HepG2 (cell line): Measurements from ENCODE around the gene SHC3. TPM values are rescaled to one million over a fixed set of nuclear protein-coding genes. Genes with fewer than 3 reads are reported as not detected.

Source experiments
- ATAC-seq: fragments of 200-7000 bp; cut with Tn5 transposase; 3 replicates; pipeline ENCODE4 v1.9.1; 2020; ENCODE audit warnings: mild to moderate bottlenecking, moderate library complexity
- BruUV-seq: library from RNA; stranded (reverse); fragments of 400-500 nt; replicated peaks from 2 replicates; lab custom pipeline; 2021; lab: Mats Ljungman, UMichigan
- CTCF ChIA-PET: fragments of 300-600 bp; formaldehyde crosslinking; extraction: SDS; loops from one replicate; lab custom pipeline; 2021; ENCODE audit warnings: low total read pairs, inconsistent platforms, low intra/inter-chr PET ratio; lab: Yijun Ruan, JAX
- POLR2A ChIA-PET: fragments of 350-600 bp; sonication (Branson Sonifier 250); formaldehyde crosslinking; loops from one replicate; lab custom pipeline; 2020; ENCODE audit warnings: antibody characterized with exemption, inconsistent platforms; lab: Yijun Ruan, JAX
- DNase-seq: peaks from one replicate; pipeline ENCODE4 v3.0.0-alpha.2; 2015; ENCODE audit warnings: low spot score
- FAIRE-seq: peaks from 3 replicates; lab custom pipeline; 2011; peaks lifted over from hg19 to GRCh38; lab: Jason Lieb, UNC
- H2AFZ ChIP-seq: one replicate; pipeline ENCODE4 v1.6.1; 2011; ENCODE audit warnings: low read length, inconsistent platforms
- H3K27ac ChIP-seq: fragments of 300-600 bp; 3 replicates; pipeline ENCODE4 v1.8.0; 2011; ENCODE audit warnings: mixed run types, mild to moderate bottlenecking, mixed read lengths, low read length, inconsistent platforms; ENCODE audit not compliant: insufficient read depth; ENCODE audit errors: extremely low read length
- H3K27me3 ChIP-seq, 2 experiments: fragments of 200-600 bp in 1 of 2; 2 replicates in 1 of 2; 3 replicates in 1 of 2; pipeline versions ENCODE4 v1.6.0 to v1.8.0; 2011; ENCODE audit warnings: low read length in 2 of 2, mild to moderate bottlenecking in 2 of 2, moderate library complexity in 2 of 2, inconsistent platforms in 1 of 2; ENCODE audit not compliant: insufficient read depth in 2 of 2, control insufficient read depth in 1 of 2
- H3K36me3 ChIP-seq, 2 experiments: fragments of 200-600 bp in 1 of 2; replicated peaks in 1 of 2; 2 replicates in 1 of 2; 3 replicates in 1 of 2; pipeline versions ENCODE4 v1.5.1 to v1.8.0; 2011; ENCODE audit warnings: low read length in 2 of 2, inconsistent platforms in 1 of 2; ENCODE audit not compliant: insufficient read depth in 2 of 2, control insufficient read depth in 1 of 2
- H3K4me1 ChIP-seq: 2 replicates; pipeline ENCODE4 v1.5.1; 2012; ENCODE audit warnings: low read length, inconsistent platforms; ENCODE audit not compliant: insufficient read depth
- H3K4me2 ChIP-seq: 2 replicates; pipeline ENCODE4 v1.6.0; 2011; ENCODE audit warnings: low read depth, low read length, inconsistent platforms
- H3K4me3 ChIP-seq, 3 experiments: fragments of 200-600 bp in 1 of 3; sonication (generic), shearing (Covaris generic) in 1 of 3; replicated peaks in 1 of 3; 2 replicates each; pipeline ENCODE4 v1.5.1; 2011 to 2016; ENCODE audit warnings: low read length in 3 of 3, inconsistent platforms in 2 of 3, low read depth in 2 of 3, mild to moderate bottlenecking in 2 of 3, control low read depth in 1 of 3, mixed read lengths in 1 of 3; ENCODE audit not compliant: insufficient read depth in 1 of 3
- H3K79me2 ChIP-seq: one replicate; pipeline ENCODE4 v1.6.1; 2011; ENCODE audit warnings: low read length, inconsistent platforms; ENCODE audit not compliant: insufficient read depth
- H3K9ac ChIP-seq: 2 replicates; pipeline ENCODE4 v1.6.0; 2011; ENCODE audit warnings: mild to moderate bottlenecking, low read depth, low read length, inconsistent platforms; ENCODE audit not compliant: insufficient read depth
- H3K9me3 ChIP-seq: 2 replicates; pipeline ENCODE4 v1.5.1; 2012; ENCODE audit warnings: mild to moderate bottlenecking, low read length
- H4K20me1 ChIP-seq: 2 replicates; pipeline ENCODE4 v1.6.0; 2011; ENCODE audit warnings: inconsistent platforms, mild to moderate bottlenecking, low read length, moderate library complexity; ENCODE audit not compliant: insufficient read depth
- AGO1 ChIP-seq: fragments of 200-400 bp; formaldehyde crosslinking; IDR thresholded peaks from 2 replicates; pipeline ENCODE4 v1.6.1; 2017; ENCODE audit warnings: mild to moderate bottlenecking, low read depth, low read length, moderate library complexity; ENCODE audit not compliant: poor library complexity, severe bottlenecking
- ARID5B ChIP-seq: IDR thresholded peaks from 2 replicates; pipeline ENCODE4 v1.4.0; 2020; ENCODE audit warnings: mild to moderate bottlenecking, missing genetic modification reagents
- DZIP1 ChIP-seq: sonication (generic); formaldehyde crosslinking; IDR thresholded peaks from 2 replicates; pipeline ENCODE4 v1.5.0; 2020; ENCODE audit warnings: mild to moderate bottlenecking, missing genetic modification reagents
- ELF4 ChIP-seq: sonication (generic); formaldehyde crosslinking; IDR thresholded peaks from 2 replicates; pipeline ENCODE4 v1.5.0; 2020; ENCODE audit warnings: missing genetic modification reagents, mild to moderate bottlenecking, moderate library complexity, borderline replicate concordance
- GMEB2 ChIP-seq: IDR thresholded peaks from 2 replicates; pipeline ENCODE4 v1.6.1; 2016; ENCODE audit warnings: missing biosample characterization, missing genetic modification reagents, low read depth
- IRF1 ChIP-seq: sonication (generic); formaldehyde crosslinking; IDR thresholded peaks from 2 replicates; pipeline ENCODE4 v1.4.0; 2020; ENCODE audit warnings: low read depth, mild to moderate bottlenecking, missing genetic modification reagents
- IRF9 ChIP-seq: sonication (generic); formaldehyde crosslinking; IDR thresholded peaks from 2 replicates; pipeline ENCODE4 v1.8.0; 2022; ENCODE audit warnings: missing genetic modification reagents, mild to moderate bottlenecking, borderline replicate concordance
- ISL2 ChIP-seq: sonication (generic); formaldehyde crosslinking; IDR thresholded peaks from 2 replicates; pipeline ENCODE4 v1.5.0; 2020; ENCODE audit warnings: missing genetic modification reagents
- MLXIP ChIP-seq: sonication (generic); formaldehyde crosslinking; IDR thresholded peaks from 2 replicates; pipeline ENCODE4 v1.9.0; 2021; ENCODE audit warnings: missing genetic modification reagents, borderline replicate concordance
- ZNF251 ChIP-seq: sonication (generic); formaldehyde crosslinking; IDR thresholded peaks from 2 replicates; pipeline ENCODE4 v1.9.0; 2021; ENCODE audit warnings: mild to moderate bottlenecking, missing genetic modification reagents
- ZNF331 ChIP-seq: sonication (generic); formaldehyde crosslinking; IDR thresholded peaks from 2 replicates; pipeline ENCODE4 v1.4.0; 2020; ENCODE audit warnings: missing genetic modification reagents
- WGBS: methylation state at CpG from one replicate; pipeline ENCODE4 v1.1.6; 2017; ENCODE audit warnings: low lambda C conversion rate; 5-methylcytosine and 5-hydroxymethylcytosine counted together
- in situ Hi-C: cut with HindIII; loops from 2 replicates; pipeline ENCODE4 v1.10.0; 2017; ENCODE audit warnings: low pct_unique_long_range_greater_than_20kb; ENCODE audit not compliant: extremely low pct_ligation_motif_present
- intact Hi-C: fragments of 100-400 bp; cut with micrococcal nuclease; formaldehyde crosslinking; loops from one replicate; pipeline ENCODE4 v1.10.0; 2022; ENCODE audit not compliant: unreplicated experiment
- polyA plus RNA-seq, 8 experiments: library from polyadenylated mRNA; depleted of rRNA in 3 of 8; stranded (reverse) in 7 of 8; unstranded in 1 of 8; fragments of >200 nt; fragmentation: Illumina TruSeq in 4 of 8; extraction: Trizol in 4 of 8; gene quantifications; 2 replicates each; pipeline versions ENCODE4 v1.2.1 to v1.2.3, GENCODE V29; 2011 to 2016; ENCODE audit warnings: low read depth in 4 of 8, missing spikeins in 1 of 8, mixed read lengths in 1 of 8; ENCODE audit not compliant: insufficient read depth in 1 of 8
- total RNA-seq, 5 experiments: library from RNA; depleted of rRNA; stranded (reverse); fragments of >200 nt; fragmentation: Illumina TruSeq; extraction: Trizol; gene quantifications; 2 replicates each; pipeline ENCODE4 v1.2.3, GENCODE V29; 2016; ENCODE audit warnings: low read depth in 1 of 5

SHC3 gene
- total and polyA plus RNA-seq, 2 of the 13 experiments (the other 11 are each of a cell fraction or from before 2014, with no cell fraction given), result 0.09 to 0.89 TPM

- H3K27me3 ChIP-seq, result no peaks in the 10 kb centered on the region
- POLR2A ChIA-PET, result no interaction called here
- no peak overlapping the region for H3K4me3 ChIP-seq
- in situ Hi-C loops, result no loop called here
- H3K4me2 ChIP-seq, result no peak overlapping the region
- FAIRE-seq, result no peak
- WGBS, result 60% methylated on average over 1 of the region's 11 CpGs
- no peaks in the 10 kb centered on the region for H4K20me1 ChIP-seq
- no TSS peak for BruUV-seq
- no peaks in the 10 kb centered on the region for H3K79me2 ChIP-seq
- intact Hi-C loops, result no loop called here
- no peaks in the 10 kb centered on the region for H3K4me1 ChIP-seq
- H3K9me3 ChIP-seq, result no peaks in the 10 kb centered on the region
- no peak overlapping the region for H3K9ac ChIP-seq
- H3K36me3 ChIP-seq, result no peaks in the 10 kb centered on the region
- no peak for ATAC-seq
- no peak for DNase-seq
- no peak overlapping the region for H3K27ac ChIP-seq
- no peak overlapping the region for H2AFZ ChIP-seq
- CTCF ChIA-PET, result no interaction called here
- TF ChIP-seq IRF9, result no peak
- TF ChIP-seq ARID5B, result no peak
- TF ChIP-seq GMEB2, result no peak
- no peak for TF ChIP-seq MLXIP
- TF ChIP-seq ZNF251 (CRISPR knock-in tag), result no peak
- no peak for TF ChIP-seq ISL2 (CRISPR knock-in tag)
- TF ChIP-seq IRF1 (CRISPR knock-in tag), result no peak
- TF ChIP-seq ELF4, result no peak
- no peak for TF ChIP-seq AGO1
- TF ChIP-seq DZIP1, result no peak
- TF ChIP-seq ZNF331, result no peak
Measured at GRCh38 chr9:89048616-89049015, 130.0 kb downstream of the SHC3 start.
